ENCODE data around the gene CCN6. TPM values are rescaled to one million over a fixed set of nuclear protein-coding genes. Genes with fewer than 3 reads are reported as not detected.

Gene CCN6
- total RNA-seq, 1 donor from 2014 or later = not detected

GRCh38 chr6:112033791-112034615, 19.9 kb upstream of the CCN6 start:
- no peaks in the 10 kb centered on the region for H3K9me3 Mint-ChIP-seq (ENCODE audit: low read depth)
- H3K27ac Mint-ChIP-seq = no peak overlapping the region
- TF ChIP-seq CTCF (IDR thresholded peaks at IDR 0.05; ENCODE audit: unreplicated experiment) = no peak
- peaks cover 17% of the 10 kb centered on the region for H3K27me3 Mint-ChIP-seq
- DNase-seq (ENCODE audit: low spot score, unreplicated experiment) = no peak
- H3K4me1 Mint-ChIP-seq (ENCODE audit: low read depth) = peaks cover 7% of the 10 kb centered on the region
- no peak overlapping the region for H3K4me3 Mint-ChIP-seq (ENCODE audit: low read depth)
- no peaks in the 10 kb centered on the region for H3K36me3 Mint-ChIP-seq (ENCODE audit: insufficient read depth)

GRCh38 chr6:112034616-112034995, 19.3 kb upstream of the CCN6 start:
- no peak for TF ChIP-seq CTCF (IDR thresholded peaks at IDR 0.05; ENCODE audit: unreplicated experiment)
- H3K27ac Mint-ChIP-seq = no peak overlapping the region
- no peaks in the 10 kb centered on the region for H3K9me3 Mint-ChIP-seq (ENCODE audit: low read depth)
- H3K36me3 Mint-ChIP-seq (ENCODE audit: insufficient read depth) = no peaks in the 10 kb centered on the region
- no peak for DNase-seq (ENCODE audit: low spot score, unreplicated experiment)
- H3K4me3 Mint-ChIP-seq (ENCODE audit: low read depth) = no peak overlapping the region
- peaks cover 17% of the 10 kb centered on the region for H3K27me3 Mint-ChIP-seq
- peaks cover 7% of the 10 kb centered on the region for H3K4me1 Mint-ChIP-seq (ENCODE audit: low read depth)

- Mint-ChIP-seq H3K4me3 (ENCODE audit: low read depth) (no peak overlapping the region), H3K4me1 (ENCODE audit: low read depth) (no peaks in the 10 kb centered on the region), H3K27ac (no peak overlapping the region), H3K9me3 (ENCODE audit: low read depth) (no peaks in the 10 kb centered on the region), H3K36me3 (ENCODE audit: insufficient read depth) (no peaks in the 10 kb centered on the region), H3K27me3 (peaks cover 12% of the 10 kb centered on the region)
- DNase-seq (ENCODE audit: low spot score, unreplicated experiment) = no peak
- no peak for TF ChIP-seq CTCF (IDR thresholded peaks at IDR 0.05; ENCODE audit: unreplicated experiment)
Observed at GRCh38 chr6:112036088-112036637, 17.7 kb upstream of the CCN6 start.

- Mint-ChIP-seq H3K36me3 (ENCODE audit: insufficient read depth) (no peaks in the 10 kb centered on the region), H3K4me1 (ENCODE audit: low read depth) (peaks cover 2% of the 10 kb centered on the region), H3K27ac (no peak overlapping the region), H3K9me3 (ENCODE audit: low read depth) (no peaks in the 10 kb centered on the region), H3K27me3 (peaks cover 7% of the 10 kb centered on the region), H3K4me3 (ENCODE audit: low read depth) (no peak overlapping the region)
- DNase-seq (ENCODE audit: low spot score, unreplicated experiment) = no peak
- TF ChIP-seq CTCF (IDR thresholded peaks at IDR 0.05; ENCODE audit: unreplicated experiment) = no peak
Observed at GRCh38 chr6:112037783-112038216, 16.1 kb upstream of the CCN6 start.

- H3K9me3 Mint-ChIP-seq (ENCODE audit: low read depth) = no peaks in the 10 kb centered on the region
- no peak for DNase-seq (ENCODE audit: low spot score, unreplicated experiment)
- H3K4me3 Mint-ChIP-seq (ENCODE audit: low read depth) = no peak overlapping the region
- H3K4me1 Mint-ChIP-seq (ENCODE audit: low read depth) = peaks cover 2% of the 10 kb centered on the region
- H3K27me3 Mint-ChIP-seq = peaks cover 6% of the 10 kb centered on the region
- no peak for TF ChIP-seq CTCF (IDR thresholded peaks at IDR 0.05; ENCODE audit: unreplicated experiment)
- H3K27ac Mint-ChIP-seq = no peak overlapping the region
- H3K36me3 Mint-ChIP-seq (ENCODE audit: insufficient read depth) = no peaks in the 10 kb centered on the region
Observed at GRCh38 chr6:112038268-112038667, 15.6 kb upstream of the CCN6 start.

Measured in progenitor cell of endocrine pancreas (in vitro differentiated cells).